HEK293T (cell line): ENCODE measurements around the gene CCDC63.

ENCODE experiments used
- CTCF ChIA-PET: fragments of 350-600 bp; formaldehyde crosslinking; extraction: SDS; loops from one replicate; lab custom pipeline; 2021; ENCODE audit warnings: antibody characterized with exemption, inconsistent platforms; lab: Yijun Ruan, JAX
- POLR2A ChIA-PET: fragments of 350-600 bp; formaldehyde crosslinking; extraction: SDS; loops from one replicate; lab custom pipeline; 2020; ENCODE audit warnings: antibody characterized with exemption, inconsistent platforms; lab: Yijun Ruan, JAX
- DNase-seq: peaks from one replicate; pipeline ENCODE4 v3.0.0; 2012; ENCODE audit warnings: mixed read lengths; ENCODE audit errors: extremely low spot score
- ARNT ChIP-seq: fragments of 450-650 bp; IDR thresholded peaks from 2 replicates; pipeline ENCODE4 v1.6.1; 2017; ENCODE audit warnings: mild to moderate bottlenecking
- BHLHE40 ChIP-seq: fragments of 450-650 bp; IDR thresholded peaks from 2 replicates; pipeline ENCODE4 v1.6.1; 2016; ENCODE audit warnings: mild to moderate bottlenecking, moderate library complexity, borderline replicate concordance
- CTBP1 ChIP-seq: fragments of 450-650 bp; IDR thresholded peaks from 2 replicates; pipeline ENCODE4 v1.6.1; 2016; ENCODE audit warnings: borderline replicate concordance
- ELF4 ChIP-seq: fragments of 450-650 bp; IDR thresholded peaks from 2 replicates; pipeline ENCODE4 v1.6.1; 2017; ENCODE audit warnings: antibody characterized with exemption
- FOXA1 ChIP-seq: fragments of 450-650 bp; IDR thresholded peaks from 2 replicates; pipeline ENCODE4 v1.6.1; 2016; ENCODE audit warnings: mild to moderate bottlenecking
- FOXK2 ChIP-seq: fragments of 450-650 bp; IDR thresholded peaks from 2 replicates; pipeline ENCODE4 v1.6.1; 2016; ENCODE audit warnings: mild to moderate bottlenecking
- FOXM1 ChIP-seq: fragments of 450-650 bp; IDR thresholded peaks from 2 replicates; pipeline ENCODE4 v1.6.1; 2017; ENCODE audit warnings: mild to moderate bottlenecking, borderline replicate concordance
- HDGF ChIP-seq: fragments of 450-650 bp; IDR thresholded peaks from 2 replicates; pipeline ENCODE4 v1.6.1; 2017; ENCODE audit warnings: antibody characterized with exemption, borderline replicate concordance
- L3MBTL2 ChIP-seq: fragments of 450-650 bp; conservative IDR thresholded peaks from 2 replicates; pipeline ENCODE4 v1.6.1; 2016; ENCODE audit warnings: mild to moderate bottlenecking
- LEF1 ChIP-seq: fragments of 450-650 bp; IDR thresholded peaks from 2 replicates; pipeline ENCODE4 v1.6.1; 2017; ENCODE audit warnings: mild to moderate bottlenecking, borderline replicate concordance
- NFRKB ChIP-seq: fragments of 450-650 bp; IDR thresholded peaks from 2 replicates; pipeline ENCODE4 v1.6.1; 2016; ENCODE audit warnings: mild to moderate bottlenecking, moderate library complexity
- SP1 ChIP-seq: fragments of 450-650 bp; IDR thresholded peaks from 2 replicates; pipeline ENCODE4 v1.6.1; 2017
- SUZ12 ChIP-seq: fragments of 450-650 bp; IDR thresholded peaks from 2 replicates; pipeline ENCODE4 v1.6.1; 2016; ENCODE audit warnings: mild to moderate bottlenecking
- TARDBP ChIP-seq: fragments of 450-650 bp; IDR thresholded peaks from 2 replicates; pipeline ENCODE4 v1.6.1; 2016
- ZNF384 ChIP-seq: fragments of 450-650 bp; IDR thresholded peaks from 2 replicates; pipeline ENCODE4 v1.6.1; 2016
- TF ChIP-seq, protein P1 (sequence below): fragments of 450-650 bp; IDR thresholded peaks from 2 replicates; pipeline ENCODE4 v1.6.1; 2016

The CCDC63 gene

DNA sequence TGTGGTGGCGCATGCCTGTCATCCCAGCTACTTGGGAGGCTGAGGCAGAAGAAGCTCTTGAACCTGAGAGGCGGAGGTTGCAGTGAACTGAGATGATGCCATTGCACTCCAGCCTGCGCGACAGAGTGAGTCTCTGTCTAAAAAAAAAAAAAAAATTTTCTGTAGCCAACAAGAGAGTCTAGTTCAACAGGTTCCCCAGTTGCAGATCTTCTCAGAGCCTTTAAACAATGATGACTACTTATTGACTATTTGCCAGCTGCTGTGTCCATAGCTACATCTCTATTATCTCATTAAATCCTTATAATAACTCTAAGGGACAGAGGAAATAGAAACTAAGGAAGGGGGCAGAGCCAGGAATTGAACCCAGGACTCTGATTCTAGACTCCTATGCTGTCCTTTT is 88.8 kb downstream of the CCDC63 start:
- DNase-seq = no peak
- ChIA-PET CTCF (interaction anchor here (0.9 to 1.0 kb wide), 2 partner anchors 363 to 365 kb away, joined by 3 to 4 read pairs; no protein-coding TSS in a partner anchor), POLR2A (no interaction called here)
- no peak for TF ChIP-seq BHLHE40
- TF ChIP-seq TARDBP = no peak
- no peak for TF ChIP-seq NFRKB
- no peak for TF ChIP-seq FOXA1
- TF ChIP-seq FOXM1 = no peak
- no peak for TF ChIP-seq LEF1
- TF ChIP-seq CTBP1 = no peak
- no peak for TF ChIP-seq L3MBTL2
- no peak for TF ChIP-seq HDGF
- TF ChIP-seq SUZ12 = no peak
- TF ChIP-seq, protein P1, sequence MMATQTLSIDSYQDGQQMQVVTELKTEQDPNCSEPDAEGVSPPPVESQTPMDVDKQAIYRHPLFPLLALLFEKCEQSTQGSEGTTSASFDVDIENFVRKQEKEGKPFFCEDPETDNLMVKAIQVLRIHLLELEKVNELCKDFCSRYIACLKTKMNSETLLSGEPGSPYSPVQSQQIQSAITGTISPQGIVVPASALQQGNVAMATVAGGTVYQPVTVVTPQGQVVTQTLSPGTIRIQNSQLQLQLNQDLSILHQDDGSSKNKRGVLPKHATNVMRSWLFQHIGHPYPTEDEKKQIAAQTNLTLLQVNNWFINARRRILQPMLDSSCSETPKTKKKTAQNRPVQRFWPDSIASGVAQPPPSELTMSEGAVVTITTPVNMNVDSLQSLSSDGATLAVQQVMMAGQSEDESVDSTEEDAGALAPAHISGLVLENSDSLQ = no peak
- TF ChIP-seq ARNT = no peak
- TF ChIP-seq SP1 = no peak
- no peak for TF ChIP-seq ZNF384
- TF ChIP-seq ELF4 = no peak
- TF ChIP-seq FOXK2 = no peak

DNA sequence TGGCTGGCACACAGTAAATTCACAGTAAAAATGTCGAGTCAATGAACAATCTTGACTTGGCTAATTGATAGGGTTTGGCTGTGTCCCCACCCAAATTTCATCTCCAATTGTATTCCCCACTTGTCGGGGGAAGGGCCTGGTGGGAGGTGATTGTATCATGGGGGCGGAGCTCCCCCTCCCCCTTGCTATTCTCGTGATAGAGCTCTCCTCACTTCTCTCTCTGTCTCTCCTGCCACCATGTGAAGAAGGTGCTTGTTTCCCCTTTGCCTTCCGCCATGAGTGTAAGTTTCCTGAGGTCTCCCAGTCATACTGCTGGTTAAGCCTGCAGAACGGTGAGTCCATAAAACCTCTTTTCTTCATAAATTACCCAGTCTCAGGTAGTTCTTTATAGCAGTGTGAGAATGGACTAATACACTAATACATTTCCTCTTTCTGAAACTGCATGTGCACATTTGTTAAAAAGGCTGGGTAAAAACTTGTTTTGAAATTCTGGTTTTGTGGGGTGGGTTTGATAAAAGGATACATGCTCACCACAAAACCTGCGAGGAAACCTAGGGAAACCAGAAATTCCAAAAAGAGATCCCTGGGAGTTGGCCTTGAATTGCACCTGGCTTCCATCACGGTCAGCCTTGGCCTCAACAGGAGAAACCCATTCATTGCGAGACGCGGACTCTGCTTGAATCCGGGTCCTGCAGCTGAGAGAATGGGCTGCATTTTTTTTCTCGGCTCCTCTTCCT is 89.7 kb downstream of the CCDC63 start:
- CTCF ChIA-PET = interaction anchor here (0.6 to 1.0 kb wide), 3 partner anchors 24 to 364 kb away, joined by 4 to 5 read pairs (median 4); no protein-coding TSS in a partner anchor

DNA sequence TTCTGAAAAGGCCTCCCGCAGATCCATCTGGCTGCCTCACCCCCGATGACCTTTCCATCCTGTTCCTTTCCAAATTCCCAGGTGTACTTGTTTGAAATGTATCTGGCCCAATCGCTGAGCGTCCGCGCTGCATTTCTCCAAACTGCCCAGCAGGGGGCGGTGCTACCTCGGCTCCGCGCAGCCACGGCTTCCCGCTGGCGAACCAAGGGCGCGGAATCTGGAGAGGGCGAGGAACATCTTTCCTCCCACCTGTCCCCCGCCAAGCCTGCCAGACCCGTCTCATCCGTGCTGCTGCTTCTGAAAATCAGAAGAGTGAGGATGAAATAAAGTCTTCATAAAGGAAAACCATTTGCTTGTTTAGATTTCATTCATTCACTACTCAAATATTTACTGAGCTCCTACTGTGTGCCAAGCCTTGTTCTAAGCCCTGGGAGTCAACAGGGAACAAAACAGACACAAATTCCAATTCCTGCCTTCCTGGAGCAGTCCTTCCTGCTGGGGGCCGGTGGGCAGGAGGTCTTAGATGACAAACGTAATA is 90.4 kb downstream of the CCDC63 start:
- ChIA-PET POLR2A (no interaction called here), CTCF (interaction anchor here (0.6 to 0.7 kb wide), 3 partner anchors 25 to 36 kb away, joined by 3 to 5 read pairs (median 3); no protein-coding TSS in a partner anchor)
- DNase-seq = peak; percentile 80

More for the DNA sequence above, 89.7 kb downstream of the CCDC63 start:
- no peak for TF ChIP-seq ARNT
- no peak for TF ChIP-seq FOXM1
- TF ChIP-seq NFRKB = no peak
- no peak for TF ChIP-seq L3MBTL2
- TF ChIP-seq HDGF = no peak
- TF ChIP-seq LEF1 = no peak
- TF ChIP-seq SP1 = no peak
- TF ChIP-seq, protein P1 = no peak
- no peak for TF ChIP-seq BHLHE40
- no peak for TF ChIP-seq CTBP1
- no peak for TF ChIP-seq ELF4
- POLR2A ChIA-PET = no interaction called here
- no peak for DNase-seq

DNA sequence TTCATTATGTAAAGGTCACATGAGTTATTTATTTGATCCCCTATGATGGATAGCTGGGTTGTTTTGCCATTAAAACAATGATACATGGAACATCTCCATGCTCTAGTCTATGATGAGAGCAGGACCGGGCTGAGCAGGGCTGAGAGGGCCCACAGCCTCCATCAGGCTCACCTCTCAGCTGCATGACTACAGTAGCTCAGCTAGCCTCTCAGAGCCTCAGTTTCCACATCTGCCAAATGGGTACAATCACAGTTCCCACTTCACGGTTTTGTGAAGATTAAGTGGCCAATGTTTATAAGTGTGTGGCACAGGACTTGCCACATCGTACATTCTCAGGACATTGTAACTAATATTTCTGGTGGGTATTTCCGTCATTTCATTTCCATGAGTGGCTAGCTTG is 93.5 kb downstream of the CCDC63 start:
- POLR2A ChIA-PET = no interaction called here
- no peak for DNase-seq
- TF ChIP-seq SUZ12 (no peak), SP1 (no peak), ZNF384 (no peak), BHLHE40 (no peak), TARDBP (no peak), FOXA1 (no peak), ELF4 (no peak), NFRKB (no peak)
- TF ChIP-seq, protein P1 = no peak
- CTCF ChIA-PET = no interaction called here

More for the DNA sequence above, 90.4 kb downstream of the CCDC63 start:
- TF ChIP-seq ZNF384 (no peak), ELF4 (no peak), L3MBTL2 (no peak), HDGF (no peak)

DNA sequence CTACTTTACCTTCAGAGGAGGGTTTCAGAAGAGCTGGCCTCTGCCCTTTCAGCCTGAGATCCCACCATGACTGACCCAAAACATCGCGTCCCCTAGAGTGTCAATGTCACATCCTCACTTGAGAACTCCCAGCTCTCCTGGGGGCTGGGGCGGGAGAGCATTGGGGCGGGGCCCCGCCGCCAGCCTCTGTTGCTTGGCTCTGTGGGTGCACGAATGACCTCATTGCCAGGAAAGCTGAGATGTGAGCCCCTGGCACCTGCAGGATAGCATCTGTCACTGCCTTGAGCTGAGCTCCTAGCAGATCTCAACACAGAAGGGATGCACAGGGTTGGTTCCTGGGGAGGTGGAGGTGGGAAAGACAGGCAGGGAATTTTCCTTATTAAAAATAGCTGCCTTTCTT is 94.1 kb downstream of the CCDC63 start:
- no peak for DNase-seq
- ChIA-PET POLR2A (no interaction called here), CTCF (no interaction called here)
- TF ChIP-seq NFRKB (no peak), TARDBP (no peak), LEF1 (no peak), CTBP1 (no peak), L3MBTL2 (no peak), FOXA1 (no peak), SP1 (no peak)

DNA sequence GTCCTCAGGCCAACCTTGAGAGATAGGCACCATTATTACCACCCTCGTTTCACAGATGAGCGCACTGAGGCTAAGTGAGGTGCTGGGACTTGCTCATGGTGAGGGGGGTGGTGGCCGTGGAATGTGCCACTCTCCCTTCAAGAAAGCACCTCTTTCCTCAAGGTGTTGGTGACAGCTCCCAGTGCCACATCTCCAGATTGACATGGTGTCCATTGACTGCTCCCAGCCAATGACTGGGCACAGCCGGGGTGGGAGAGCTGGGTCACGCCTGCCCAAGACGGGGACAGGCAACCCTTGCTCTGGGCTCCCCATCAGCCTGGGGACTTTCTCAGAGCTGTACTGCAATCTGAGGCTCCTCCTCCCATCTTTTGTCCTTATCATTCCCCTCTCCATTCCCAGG is 94.6 kb downstream of the CCDC63 start:
- CTCF ChIA-PET = no interaction called here
- no peak for DNase-seq
- no peak for TF ChIP-seq FOXA1
- TF ChIP-seq, protein P1 = no peak
- no peak for TF ChIP-seq ZNF384
- POLR2A ChIA-PET = no interaction called here
